Measurements from ENCODE around the gene ESR1. TPM values are rescaled to one million over a fixed set of nuclear protein-coding genes. Genes with fewer than 3 reads are reported as not detected.

Gene ESR1
- total and polyA plus RNA-seq, 4 donors: 0.05 to 16.1 (median 6.3) TPM

DNA sequence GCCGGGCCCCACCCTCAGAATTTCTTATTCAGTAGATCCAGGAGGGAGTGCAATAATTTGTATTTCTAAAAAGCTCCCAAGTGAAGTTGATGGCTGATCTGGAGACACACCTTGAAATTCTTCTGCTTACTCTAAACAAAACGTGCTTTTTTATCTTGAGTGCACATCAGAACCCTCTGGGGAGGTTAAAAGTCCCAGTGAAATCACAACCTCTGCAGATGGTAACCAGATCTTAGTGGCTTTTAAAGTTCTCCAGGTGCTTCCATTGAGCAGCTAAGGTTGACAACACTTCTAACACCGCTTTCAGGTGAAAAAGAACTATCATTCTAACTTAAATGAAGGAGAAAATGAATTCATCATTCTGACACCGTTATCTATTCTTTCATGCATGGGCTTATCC lies 45.6 kb upstream of the ESR1 start:
- no peaks in the 10 kb centered on the region for H3K36me3 ChIP-seq (ENCODE audit: control insufficient read depth in 4 of 4, insufficient read depth in 3 of 4, low read depth in 1 of 4, low read length in 3 of 4)
- H3K4me1 ChIP-seq (ENCODE audit: control insufficient read depth in 4 of 4, insufficient read depth in 4 of 4, low read length in 3 of 4): peaks cover 0 to 4% (median 0%) of the 10 kb centered on the region in 4 donors
- TF ChIP-seq RAD21 (IDR thresholded peaks at IDR 0.05) (no peak), YY1 (IDR thresholded peaks at IDR 0.05) (no peak), FOXA2 (IDR thresholded peaks at IDR 0.05) (no peak), GABPA (IDR thresholded peaks at IDR 0.05 in 1 of 2, conservative IDR thresholded peaks at IDR 0.05 in 1 of 2) (no peak), FOXA1 (IDR thresholded peaks at IDR 0.05) (no peak), TAF1 (conservative IDR thresholded peaks at IDR 0.05) (no peak), JUND (IDR thresholded peaks at IDR 0.05) (no peak), HNF4G (IDR thresholded peaks at IDR 0.05) (no peak), NR2F2 (IDR thresholded peaks at IDR 0.05) (no peak), RXRA (IDR thresholded peaks at IDR 0.05) (no peak), EGR1 (IDR thresholded peaks at IDR 0.05; ENCODE audit: low read depth in 2 of 2) (no peak), HNF4A (conservative IDR thresholded peaks at IDR 0.05) (no peak), SP1 (IDR thresholded peaks at IDR 0.05) (no peak)
- TF ChIP-seq, protein P1, sequence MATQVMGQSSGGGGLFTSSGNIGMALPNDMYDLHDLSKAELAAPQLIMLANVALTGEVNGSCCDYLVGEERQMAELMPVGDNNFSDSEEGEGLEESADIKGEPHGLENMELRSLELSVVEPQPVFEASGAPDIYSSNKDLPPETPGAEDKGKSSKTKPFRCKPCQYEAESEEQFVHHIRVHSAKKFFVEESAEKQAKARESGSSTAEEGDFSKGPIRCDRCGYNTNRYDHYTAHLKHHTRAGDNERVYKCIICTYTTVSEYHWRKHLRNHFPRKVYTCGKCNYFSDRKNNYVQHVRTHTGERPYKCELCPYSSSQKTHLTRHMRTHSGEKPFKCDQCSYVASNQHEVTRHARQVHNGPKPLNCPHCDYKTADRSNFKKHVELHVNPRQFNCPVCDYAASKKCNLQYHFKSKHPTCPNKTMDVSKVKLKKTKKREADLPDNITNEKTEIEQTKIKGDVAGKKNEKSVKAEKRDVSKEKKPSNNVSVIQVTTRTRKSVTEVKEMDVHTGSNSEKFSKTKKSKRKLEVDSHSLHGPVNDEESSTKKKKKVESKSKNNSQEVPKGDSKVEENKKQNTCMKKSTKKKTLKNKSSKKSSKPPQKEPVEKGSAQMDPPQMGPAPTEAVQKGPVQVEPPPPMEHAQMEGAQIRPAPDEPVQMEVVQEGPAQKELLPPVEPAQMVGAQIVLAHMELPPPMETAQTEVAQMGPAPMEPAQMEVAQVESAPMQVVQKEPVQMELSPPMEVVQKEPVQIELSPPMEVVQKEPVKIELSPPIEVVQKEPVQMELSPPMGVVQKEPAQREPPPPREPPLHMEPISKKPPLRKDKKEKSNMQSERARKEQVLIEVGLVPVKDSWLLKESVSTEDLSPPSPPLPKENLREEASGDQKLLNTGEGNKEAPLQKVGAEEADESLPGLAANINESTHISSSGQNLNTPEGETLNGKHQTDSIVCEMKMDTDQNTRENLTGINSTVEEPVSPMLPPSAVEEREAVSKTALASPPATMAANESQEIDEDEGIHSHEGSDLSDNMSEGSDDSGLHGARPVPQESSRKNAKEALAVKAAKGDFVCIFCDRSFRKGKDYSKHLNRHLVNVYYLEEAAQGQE (IDR thresholded peaks at IDR 0.05): no peak
- TF ChIP-seq, protein P2, sequence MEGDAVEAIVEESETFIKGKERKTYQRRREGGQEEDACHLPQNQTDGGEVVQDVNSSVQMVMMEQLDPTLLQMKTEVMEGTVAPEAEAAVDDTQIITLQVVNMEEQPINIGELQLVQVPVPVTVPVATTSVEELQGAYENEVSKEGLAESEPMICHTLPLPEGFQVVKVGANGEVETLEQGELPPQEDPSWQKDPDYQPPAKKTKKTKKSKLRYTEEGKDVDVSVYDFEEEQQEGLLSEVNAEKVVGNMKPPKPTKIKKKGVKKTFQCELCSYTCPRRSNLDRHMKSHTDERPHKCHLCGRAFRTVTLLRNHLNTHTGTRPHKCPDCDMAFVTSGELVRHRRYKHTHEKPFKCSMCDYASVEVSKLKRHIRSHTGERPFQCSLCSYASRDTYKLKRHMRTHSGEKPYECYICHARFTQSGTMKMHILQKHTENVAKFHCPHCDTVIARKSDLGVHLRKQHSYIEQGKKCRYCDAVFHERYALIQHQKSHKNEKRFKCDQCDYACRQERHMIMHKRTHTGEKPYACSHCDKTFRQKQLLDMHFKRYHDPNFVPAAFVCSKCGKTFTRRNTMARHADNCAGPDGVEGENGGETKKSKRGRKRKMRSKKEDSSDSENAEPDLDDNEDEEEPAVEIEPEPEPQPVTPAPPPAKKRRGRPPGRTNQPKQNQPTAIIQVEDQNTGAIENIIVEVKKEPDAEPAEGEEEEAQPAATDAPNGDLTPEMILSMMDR (IDR thresholded peaks at IDR 0.05; ENCODE audit: low read depth, low read length, missing input control): no peak
- TF ChIP-seq, protein P3, sequence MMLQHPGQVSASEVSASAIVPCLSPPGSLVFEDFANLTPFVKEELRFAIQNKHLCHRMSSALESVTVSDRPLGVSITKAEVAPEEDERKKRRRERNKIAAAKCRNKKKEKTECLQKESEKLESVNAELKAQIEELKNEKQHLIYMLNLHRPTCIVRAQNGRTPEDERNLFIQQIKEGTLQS (IDR thresholded peaks at IDR 0.05): no peak
- TF ChIP-seq, protein P4, sequence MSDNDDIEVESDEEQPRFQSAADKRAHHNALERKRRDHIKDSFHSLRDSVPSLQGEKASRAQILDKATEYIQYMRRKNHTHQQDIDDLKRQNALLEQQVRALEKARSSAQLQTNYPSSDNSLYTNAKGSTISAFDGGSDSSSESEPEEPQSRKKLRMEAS (IDR thresholded peaks at IDR 0.05): no peak
- TF ChIP-seq, protein P5, sequence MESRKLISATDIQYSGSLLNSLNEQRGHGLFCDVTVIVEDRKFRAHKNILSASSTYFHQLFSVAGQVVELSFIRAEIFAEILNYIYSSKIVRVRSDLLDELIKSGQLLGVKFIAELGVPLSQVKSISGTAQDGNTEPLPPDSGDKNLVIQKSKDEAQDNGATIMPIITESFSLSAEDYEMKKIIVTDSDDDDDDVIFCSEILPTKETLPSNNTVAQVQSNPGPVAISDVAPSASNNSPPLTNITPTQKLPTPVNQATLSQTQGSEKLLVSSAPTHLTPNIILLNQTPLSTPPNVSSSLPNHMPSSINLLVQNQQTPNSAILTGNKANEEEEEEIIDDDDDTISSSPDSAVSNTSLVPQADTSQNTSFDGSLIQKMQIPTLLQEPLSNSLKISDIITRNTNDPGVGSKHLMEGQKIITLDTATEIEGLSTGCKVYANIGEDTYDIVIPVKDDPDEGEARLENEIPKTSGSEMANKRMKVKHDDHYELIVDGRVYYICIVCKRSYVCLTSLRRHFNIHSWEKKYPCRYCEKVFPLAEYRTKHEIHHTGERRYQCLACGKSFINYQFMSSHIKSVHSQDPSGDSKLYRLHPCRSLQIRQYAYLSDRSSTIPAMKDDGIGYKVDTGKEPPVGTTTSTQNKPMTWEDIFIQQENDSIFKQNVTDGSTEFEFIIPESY (IDR thresholded peaks at IDR 0.05): no peak
- no peak overlapping the region for H3K27ac ChIP-seq (ENCODE audit: low read depth in 1 of 2, low read length in 2 of 2)
- no peak overlapping the region for H3K9ac ChIP-seq (ENCODE audit: low read depth in 1 of 2, low read length in 2 of 2)
- 86% methylated on average over 4 of the region's 4 CpGs for WGBS
- DNase-seq (ENCODE audit: low spot score): no peak
- no peak overlapping the region for H3K4me3 ChIP-seq (ENCODE audit: low read depth in 1 of 3, low read length in 3 of 3)
- no peaks in the 10 kb centered on the region for H3K27me3 ChIP-seq (ENCODE audit: control insufficient read depth in 4 of 4, insufficient read depth in 4 of 4, low read length in 3 of 4)
- H3K9me3 ChIP-seq (ENCODE audit: control insufficient read depth in 4 of 4, low read length in 3 of 4): no peaks in the 10 kb centered on the region
